Caco-2 (cell line): Measurements from ENCODE around the gene C1QTNF12. TPM values are rescaled to one million over a fixed set of nuclear protein-coding genes. Genes with fewer than 3 reads are reported as not detected.

Source experiments
- BruUV-seq: library from RNA; stranded (reverse); fragments of 400-500 nt; replicated peaks from 2 replicates; lab custom pipeline; 2021; lab: Mats Ljungman, UMichigan
- CTCF ChIA-PET: fragments of 300-600 bp; sonication (Branson Sonifier 250); formaldehyde crosslinking; loops from one replicate; lab custom pipeline; 2022; ENCODE audit warnings: antibody characterized with exemption; lab: Charles Lee
- POLR2A ChIA-PET: fragments of 300-600 bp; sonication (Branson Sonifier 250); formaldehyde crosslinking; loops from one replicate; lab custom pipeline; 2022; ENCODE audit warnings: antibody characterized with exemption; lab: Charles Lee
- DNase-seq, 2 experiments: peaks; one replicate each; pipeline versions ENCODE4 v3.0.0 to v3.0.0-alpha.2; 2020 to 2022
- H3K27me3 ChIP-seq: replicated peaks from 2 replicates; pipeline ENCODE4 v1.6.0; 2011; ENCODE audit warnings: low read length; ENCODE audit not compliant: control insufficient read depth, insufficient read depth
- H3K36me3 ChIP-seq: 2 replicates; pipeline ENCODE4 v1.5.1; 2011; ENCODE audit warnings: low read length; ENCODE audit not compliant: control insufficient read depth, insufficient read depth
- H3K4me1 ChIP-seq: fragments of 250-450 bp; sonication (Bioruptor Pico); 2 replicates; pipeline ENCODE4 v1.5.1; 2020; ENCODE audit warnings: mild to moderate bottlenecking
- H3K4me3 ChIP-seq: 2 replicates; pipeline ENCODE4 v1.5.1; 2011; ENCODE audit warnings: low read depth, mild to moderate bottlenecking, control low read depth, low read length
- H3K9me3 ChIP-seq: fragments of 250-450 bp; sonication (Bioruptor Pico); 2 replicates; pipeline ENCODE4 v1.5.1; 2020; ENCODE audit warnings: mild to moderate bottlenecking, moderate library complexity
- H3K27ac Mint-ChIP-seq: one replicate; pipeline ENCODE4 v1.8.0; 2022; ENCODE audit warnings: mixed read lengths; ENCODE audit not compliant: unreplicated experiment
- H3K27me3 Mint-ChIP-seq: one replicate; pipeline ENCODE4 v1.8.0; 2022; ENCODE audit warnings: mixed read lengths; ENCODE audit not compliant: insufficient read depth, unreplicated experiment
- H3K36me3 Mint-ChIP-seq: one replicate; pipeline ENCODE4 v1.8.0; 2022; ENCODE audit warnings: mild to moderate bottlenecking, mixed read lengths; ENCODE audit not compliant: insufficient read depth, unreplicated experiment
- H3K4me1 Mint-ChIP-seq: one replicate; pipeline ENCODE4 v1.8.0; 2022; ENCODE audit warnings: low read depth, mixed read lengths; ENCODE audit not compliant: unreplicated experiment
- H3K4me3 Mint-ChIP-seq: one replicate; pipeline ENCODE4 v1.8.0; 2022; ENCODE audit warnings: mild to moderate bottlenecking, moderate library complexity, mixed read lengths; ENCODE audit not compliant: unreplicated experiment
- H3K9me3 Mint-ChIP-seq: one replicate; pipeline ENCODE4 v1.8.0; 2022; ENCODE audit warnings: mixed read lengths; ENCODE audit not compliant: unreplicated experiment
- CTCF ChIP-seq, 2 experiments: fragments of 200-600 bp in 1 of 2; IDR thresholded peaks; 1 replicate in 1 of 2; 2 replicates in 1 of 2; pipeline versions ENCODE4 v1.5.1 to v1.8.0; 2011 to 2022; ENCODE audit warnings: antibody characterized with exemption in 1 of 2, control low read depth in 1 of 2, inconsistent platforms in 1 of 2, low read depth in 1 of 2, low read length in 1 of 2, mild to moderate bottlenecking in 1 of 2, moderate library complexity in 1 of 2; ENCODE audit not compliant: insufficient read depth in 1 of 2, severe bottlenecking in 1 of 2, unreplicated experiment in 1 of 2
- intact Hi-C: fragments of 100-400 bp; cut with micrococcal nuclease; formaldehyde crosslinking; loops from one replicate; pipeline ENCODE4 v1.10.0; 2022; ENCODE audit not compliant: unreplicated experiment
- total RNA-seq: library from RNA; stranded (reverse); gene quantifications from 2 replicates; pipeline ENCODE4 v1.2.3, GENCODE V29; 2022

The C1QTNF12 gene
- total RNA-seq, 1 experiment from 2014 or later, result 3.7 TPM

- H3K27ac Mint-ChIP-seq, result no peak overlapping the region
- H3K27me3 Mint-ChIP-seq, result no peaks in the 10 kb centered on the region
- ChIA-PET CTCF (no interaction called here), POLR2A (no interaction called here)
- no peak for DNase-seq
- no peak overlapping the region for H3K4me3 ChIP-seq
- H3K9me3 ChIP-seq, result no peaks in the 10 kb centered on the region
- no peak overlapping the region for H3K4me3 Mint-ChIP-seq
- no peak for TF ChIP-seq CTCF (IDR thresholded peaks at IDR 0.05; ENCODE audit: insufficient read depth in 1 of 2, low read depth in 1 of 2, low read length in 1 of 2, severe bottlenecking in 1 of 2, unreplicated experiment in 1 of 2)
- BruUV-seq, result no TSS peak
- H3K27me3 ChIP-seq, result no peaks in the 10 kb centered on the region
- no peaks in the 10 kb centered on the region for H3K9me3 Mint-ChIP-seq
- H3K36me3 Mint-ChIP-seq, result no peaks in the 10 kb centered on the region
- no peaks in the 10 kb centered on the region for H3K36me3 ChIP-seq
- intact Hi-C loops, result no loop called here
- no peaks in the 10 kb centered on the region for H3K4me1 Mint-ChIP-seq
- H3K4me1 ChIP-seq, result no peaks in the 10 kb centered on the region
These were observed 37.3 kb upstream of the C1QTNF12 start for GRCh38 chr1:1283821-1284220.

GRCh38 chr1:1282998-1283397 is 36.5 kb upstream of the C1QTNF12 start:
- ChIA-PET POLR2A (no interaction called here), CTCF (no interaction called here)
- H3K27me3 Mint-ChIP-seq, result no peaks in the 10 kb centered on the region
- H3K27ac Mint-ChIP-seq, result no peak overlapping the region
- no peaks in the 10 kb centered on the region for H3K27me3 ChIP-seq
- H3K36me3 Mint-ChIP-seq, result no peaks in the 10 kb centered on the region
- no peaks in the 10 kb centered on the region for H3K4me1 ChIP-seq
- intact Hi-C loops, result no loop called here
- no peak for TF ChIP-seq CTCF (IDR thresholded peaks at IDR 0.05; ENCODE audit: insufficient read depth in 1 of 2, low read depth in 1 of 2, low read length in 1 of 2, severe bottlenecking in 1 of 2, unreplicated experiment in 1 of 2)
- H3K9me3 ChIP-seq, result no peaks in the 10 kb centered on the region
- no peak overlapping the region for H3K4me3 Mint-ChIP-seq
- no peak for DNase-seq
- H3K4me3 ChIP-seq, result no peak overlapping the region
- no TSS peak for BruUV-seq
- H3K9me3 Mint-ChIP-seq, result no peaks in the 10 kb centered on the region
- no peaks in the 10 kb centered on the region for H3K36me3 ChIP-seq
- no peaks in the 10 kb centered on the region for H3K4me1 Mint-ChIP-seq

GRCh38 chr1:1281533-1282321 is 35.2 kb upstream of the C1QTNF12 start:
- no peaks in the 10 kb centered on the region for H3K4me1 Mint-ChIP-seq
- H3K27me3 Mint-ChIP-seq, result no peaks in the 10 kb centered on the region
- H3K27me3 ChIP-seq, result no peaks in the 10 kb centered on the region
- no peak for TF ChIP-seq CTCF (IDR thresholded peaks at IDR 0.05; ENCODE audit: insufficient read depth in 1 of 2, low read depth in 1 of 2, low read length in 1 of 2, severe bottlenecking in 1 of 2, unreplicated experiment in 1 of 2)
- no peak overlapping the region for H3K27ac Mint-ChIP-seq
- no peak overlapping the region for H3K4me3 ChIP-seq
- H3K36me3 ChIP-seq, result no peaks in the 10 kb centered on the region
- H3K9me3 Mint-ChIP-seq, result no peaks in the 10 kb centered on the region
- intact Hi-C loops, result no loop called here
- ChIA-PET POLR2A (no interaction called here), CTCF (no interaction called here)
- no peaks in the 10 kb centered on the region for H3K36me3 Mint-ChIP-seq
- no TSS peak for BruUV-seq
- no peak overlapping the region for H3K4me3 Mint-ChIP-seq
- H3K4me1 ChIP-seq, result no peaks in the 10 kb centered on the region
- H3K9me3 ChIP-seq, result no peaks in the 10 kb centered on the region
- no peak for DNase-seq
